GM12892 (cell line): Measurements from ENCODE around the gene MACC1.

ENCODE experiments used
- DNase-seq: peaks from one replicate; pipeline ENCODE4 v3.0.0; 2011; ENCODE audit not compliant: insufficient read length
- FAIRE-seq: peaks from 2 replicates; lab custom pipeline; 2011; peaks lifted over from hg19 to GRCh38; lab: Jason Lieb, UNC
- POLR2A ChIP-seq: IDR thresholded peaks from 2 replicates; pipeline ENCODE4 v1.6.1; 2011; ENCODE audit warnings: low read depth, low read length, control low read depth
- POLR2AphosphoS5 ChIP-seq: IDR thresholded peaks from 2 replicates; pipeline ENCODE4 v1.6.1; 2011; ENCODE audit warnings: low read depth, low read length, control low read depth
- TAF1 ChIP-seq: IDR thresholded peaks from 2 replicates; pipeline ENCODE4 v1.6.1; 2011; ENCODE audit warnings: low read depth, mild to moderate bottlenecking, control low read depth, low read length, borderline replicate concordance

MACC1 gene

DNA sequence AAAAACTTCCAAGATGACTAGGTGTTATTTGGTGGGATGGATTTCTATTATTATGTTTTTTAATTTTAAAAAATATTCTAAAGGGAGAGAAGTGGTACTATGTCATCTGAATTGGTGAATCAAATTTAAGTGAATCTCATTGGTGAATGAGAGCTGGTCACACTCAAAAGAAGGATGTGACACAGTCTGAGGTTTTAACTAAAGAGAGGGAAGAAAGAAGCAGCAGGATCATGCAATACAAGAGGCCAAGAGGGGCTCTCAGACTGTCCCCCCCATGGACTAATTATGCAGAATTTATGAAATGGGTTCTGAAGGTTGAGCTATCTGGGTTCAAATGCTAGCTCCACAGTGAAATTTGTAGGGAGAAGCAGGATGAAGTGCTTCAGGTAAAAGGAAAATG lies 16.2 kb downstream of the MACC1 start:
- no peak for DNase-seq
- FAIRE-seq, result peak; percentile 30
- TF ChIP-seq TAF1, result no peak
- no peak for TF ChIP-seq POLR2A
- TF ChIP-seq POLR2AphosphoS5, result no peak

DNA sequence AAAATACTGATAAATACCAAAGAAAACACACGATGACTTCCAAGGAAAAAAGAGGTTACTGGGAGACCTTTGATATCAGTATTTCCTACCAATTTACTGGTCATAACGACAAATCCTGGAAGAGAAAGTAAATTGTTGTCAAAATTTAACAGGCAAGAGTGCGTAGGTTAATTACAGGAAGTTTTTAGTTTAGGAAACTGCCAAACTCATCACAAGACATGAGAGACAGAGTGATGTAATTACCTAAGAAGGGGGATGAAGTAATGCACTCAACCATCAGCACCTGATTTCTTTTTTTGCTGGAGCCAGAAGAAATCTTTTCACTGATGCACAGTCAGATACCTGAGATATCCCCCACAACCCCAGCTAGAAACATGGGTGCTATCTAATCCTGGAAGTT lies 16.8 kb downstream of the MACC1 start:
- FAIRE-seq (peak; percentile 72), DNase-seq (no peak)
- no peak; the same call in 1 of the 2 replicates for TF ChIP-seq POLR2A
- TF ChIP-seq TAF1, result no peak
- TF ChIP-seq POLR2AphosphoS5, result no peak

DNA sequence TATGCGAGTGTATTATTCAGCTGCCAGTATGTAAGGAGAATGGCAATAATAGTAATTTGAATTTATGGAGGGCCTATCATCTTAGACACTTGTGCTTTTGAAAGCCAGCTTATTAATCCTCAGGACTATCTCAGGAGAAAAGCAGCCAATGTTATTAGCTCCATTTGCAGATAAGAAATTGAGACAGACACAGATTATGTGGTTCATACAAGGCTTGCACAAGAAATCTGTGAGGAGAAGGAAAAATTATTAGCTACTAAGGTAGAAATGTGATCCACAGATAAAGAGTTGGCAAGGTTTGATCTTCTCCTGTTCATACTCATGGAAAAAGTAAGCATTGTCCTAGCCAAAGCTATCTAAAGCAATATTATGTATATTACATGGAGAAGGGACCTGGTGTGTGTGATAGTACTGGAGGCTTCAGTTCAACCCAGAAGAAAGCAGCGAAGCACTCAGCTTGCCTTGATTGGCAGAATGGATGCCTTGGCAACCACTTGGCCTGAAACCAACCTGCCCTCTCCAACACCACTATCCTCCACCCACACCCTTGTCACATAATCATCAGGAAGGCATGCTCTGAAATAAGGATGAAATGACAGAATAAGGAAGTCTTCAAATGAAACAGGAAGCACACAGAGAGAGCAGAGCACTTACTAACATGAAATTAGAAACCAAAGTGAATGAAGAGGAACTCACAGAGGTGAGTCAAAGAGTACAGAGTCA lies 18.0 kb downstream of the MACC1 start:
- DNase-seq (no peak), FAIRE-seq (peak; percentile 98)
- TF ChIP-seq POLR2AphosphoS5, result peak; percentile 34; the same call in 1 of the 2 replicates
- TF ChIP-seq TAF1, result no peak
- peak; percentile 30; the same call in 1 of the 2 replicates for TF ChIP-seq POLR2A

DNA sequence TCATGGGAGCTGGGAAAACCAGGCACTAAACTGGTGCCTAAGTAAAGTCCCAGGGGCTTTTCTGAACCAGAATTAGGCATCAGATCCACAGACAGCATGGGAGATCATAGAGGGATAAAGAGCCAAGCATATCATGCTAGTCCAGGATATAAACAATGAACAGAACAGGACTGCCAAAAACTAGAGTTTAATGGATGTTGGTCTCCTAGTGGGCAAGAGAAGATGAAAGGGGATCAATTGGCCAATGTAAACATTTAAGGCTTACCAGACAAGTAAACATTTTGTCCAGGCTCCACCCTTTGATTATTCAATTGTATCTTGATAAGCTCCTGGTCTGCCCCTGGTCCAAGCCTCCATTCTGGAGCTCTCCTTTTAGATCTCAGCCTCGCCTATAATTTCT lies 18.9 kb downstream of the MACC1 start:
- TF ChIP-seq POLR2A (no peak), POLR2AphosphoS5 (no peak), TAF1 (no peak)
- no peak for FAIRE-seq
- DNase-seq, result no peak

DNA sequence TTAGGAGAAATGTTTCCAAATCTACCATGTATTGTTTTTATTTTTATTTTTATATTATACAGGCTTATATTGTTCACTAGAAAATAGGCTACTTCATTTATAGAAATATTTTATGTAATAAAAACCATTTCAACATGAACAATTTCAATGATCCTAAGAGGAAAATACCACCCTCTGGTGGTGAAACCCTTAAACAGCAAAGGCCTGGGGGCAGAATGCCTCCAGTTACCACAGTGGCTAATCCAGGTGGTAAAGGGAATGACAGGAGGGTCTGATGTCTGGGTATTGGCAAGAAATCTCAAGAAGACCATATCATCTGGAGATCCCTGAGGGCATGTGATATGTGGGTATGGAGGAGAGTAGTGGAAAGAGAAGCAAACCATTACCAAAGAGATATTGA lies 19.3 kb downstream of the MACC1 start:
- DNase-seq (no peak), FAIRE-seq (no peak)
- TF ChIP-seq POLR2AphosphoS5, result no peak
- no peak for TF ChIP-seq TAF1
- no peak for TF ChIP-seq POLR2A

DNA sequence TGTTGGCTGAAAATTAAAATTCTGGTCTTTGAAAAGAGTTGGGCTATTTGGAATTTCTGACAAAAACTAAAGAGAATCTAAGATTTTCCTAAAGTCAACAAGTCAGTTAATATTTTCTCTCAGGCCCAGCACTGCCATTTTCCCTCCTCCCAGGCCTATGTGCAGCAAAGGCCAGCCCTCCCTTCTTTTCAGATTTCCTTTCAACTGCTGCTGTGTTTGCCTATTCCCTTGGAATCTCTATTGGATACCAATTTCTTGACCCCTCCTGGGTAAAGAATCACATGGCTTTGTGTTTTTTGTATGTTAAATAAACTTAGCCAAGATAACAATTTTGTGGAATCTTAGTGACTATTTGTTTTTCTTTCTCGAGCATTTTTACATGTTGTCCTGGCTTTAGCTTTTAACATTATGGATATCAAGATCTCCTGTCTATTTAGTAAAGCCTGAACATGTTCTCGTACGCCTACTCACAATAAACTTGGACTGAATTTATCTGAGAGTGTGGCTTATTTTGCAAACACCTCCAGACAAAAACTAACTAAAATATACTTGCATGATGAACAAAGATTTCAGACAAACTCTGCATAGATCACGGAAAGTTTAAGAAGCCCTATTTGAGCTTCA lies 19.9 kb downstream of the MACC1 start:
- no peak for DNase-seq
- TF ChIP-seq POLR2AphosphoS5 (no peak), POLR2A (no peak), TAF1 (no peak)
- no peak for FAIRE-seq

DNA sequence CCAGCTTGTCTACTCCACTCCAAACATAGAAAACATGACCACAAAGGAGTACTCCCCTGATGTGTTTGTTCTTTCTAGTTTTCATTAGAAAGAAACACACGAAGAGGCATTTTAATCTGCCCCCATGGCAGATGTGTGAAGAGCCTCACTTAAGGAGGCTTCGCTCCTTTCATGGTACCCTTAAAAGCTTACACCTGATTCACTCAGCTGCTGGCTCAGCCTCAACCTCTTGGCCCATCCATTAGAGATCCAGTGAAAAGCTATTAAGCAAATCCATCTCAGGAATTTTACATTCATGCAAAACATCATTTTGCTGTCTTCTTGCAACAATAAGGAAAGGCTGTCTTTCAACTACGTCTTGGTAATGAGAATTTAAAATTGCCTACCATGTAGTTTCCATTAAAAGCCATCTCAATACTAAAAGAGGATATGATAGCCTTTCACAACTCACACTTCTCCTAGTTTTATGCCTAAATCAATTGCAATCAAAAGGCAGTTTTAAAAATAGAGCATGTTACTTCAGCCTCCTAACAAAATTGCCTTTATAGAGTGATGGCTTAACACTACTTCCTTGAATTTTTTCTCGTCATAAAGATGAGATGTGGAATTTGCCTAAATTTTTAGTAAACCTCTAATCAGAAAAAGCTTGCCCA lies 22.7 kb downstream of the MACC1 start:
- DNase-seq (no peak), FAIRE-seq (peak; percentile 89)
- TF ChIP-seq TAF1 (no peak), POLR2AphosphoS5 (no peak), POLR2A (no peak)

DNA sequence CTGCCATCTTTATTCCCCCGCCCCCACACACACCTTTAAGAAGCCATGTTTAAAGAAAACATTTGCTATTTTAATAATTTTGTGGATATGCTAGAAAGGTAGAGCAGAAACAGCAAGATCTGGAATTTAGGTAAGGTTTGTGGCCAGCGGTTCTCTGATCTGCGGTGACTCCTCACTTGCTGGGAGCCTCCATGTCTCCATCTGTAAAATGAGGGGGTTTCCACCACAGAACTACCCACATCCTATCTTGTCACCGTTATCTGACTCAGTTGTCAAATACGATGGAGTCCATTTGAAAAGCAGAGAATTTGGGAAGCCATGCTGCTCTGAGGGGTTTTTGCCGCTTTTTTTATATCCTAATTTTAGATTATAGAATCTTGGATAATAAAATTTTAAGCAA lies 23.3 kb downstream of the MACC1 start:
- FAIRE-seq (no peak), DNase-seq (no peak)
- TF ChIP-seq POLR2A, result no peak
- no peak for TF ChIP-seq TAF1
- no peak for TF ChIP-seq POLR2AphosphoS5

DNA sequence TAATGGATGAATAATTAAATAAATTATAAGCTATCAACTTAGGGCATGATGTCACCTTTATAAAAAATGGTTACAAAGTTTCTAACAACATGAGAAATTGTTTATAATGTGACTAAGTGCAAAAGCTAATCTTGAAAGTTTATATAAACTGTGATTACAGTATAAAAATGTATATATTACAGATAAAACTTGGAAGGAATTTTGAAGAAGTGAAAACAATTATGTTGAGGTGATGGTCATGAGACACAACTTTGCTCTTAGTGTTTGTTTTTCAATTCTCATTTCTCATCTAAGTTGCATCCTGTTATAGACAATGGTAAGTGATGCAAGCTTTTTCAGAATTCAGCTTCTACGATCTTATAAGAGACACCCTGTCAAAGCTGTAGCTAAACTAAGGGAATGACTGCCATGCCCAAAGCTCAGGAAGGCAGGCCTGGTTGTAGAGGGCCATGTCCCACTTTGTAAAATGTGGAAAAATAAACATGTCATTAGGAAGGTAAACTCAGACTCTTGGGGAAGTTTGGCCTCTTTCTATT lies 23.9 kb downstream of the MACC1 start:
- FAIRE-seq (peak; percentile 88), DNase-seq (no peak)
- TF ChIP-seq POLR2AphosphoS5, result no peak
- no peak for TF ChIP-seq TAF1
- no peak for TF ChIP-seq POLR2A

DNA sequence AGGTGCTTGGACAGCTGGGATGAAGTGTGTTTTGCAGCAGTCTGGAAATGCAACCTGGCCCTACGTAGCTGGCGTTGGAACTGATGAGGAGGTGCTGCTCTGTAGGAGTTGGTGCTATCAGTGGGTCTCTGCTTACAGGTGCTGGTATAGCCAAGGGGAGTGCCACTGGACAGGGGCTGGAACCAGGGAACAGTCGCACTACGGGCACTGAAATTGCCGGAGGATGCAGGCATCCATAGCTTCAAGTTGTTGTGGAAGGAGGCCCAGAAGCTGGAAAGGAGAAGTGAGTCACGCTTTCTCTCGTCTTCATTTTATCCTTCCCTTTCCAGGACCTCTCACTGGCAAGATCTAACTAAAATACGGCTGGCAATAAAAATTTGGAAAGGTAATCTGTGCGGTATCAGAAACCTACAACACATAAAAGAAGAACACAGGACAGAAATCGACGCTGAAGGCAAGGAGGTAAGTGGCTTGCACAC lies 25.8 kb downstream of the MACC1 start:
- no peak for DNase-seq
- no peak for TF ChIP-seq POLR2AphosphoS5
- no peak for TF ChIP-seq POLR2A
- TF ChIP-seq TAF1, result no peak
- no peak for FAIRE-seq
